ENCODE measurements around the gene IPO13.

- TF ChIP-seq CTCF (conservative IDR thresholded peaks at IDR 0.05 in 1 of 2, IDR thresholded peaks at IDR 0.05 in 1 of 2; ENCODE audit: low read depth in 1 of 2, low read length in 2 of 2) (no peak), EZH2 (IDR thresholded peaks at IDR 0.05; ENCODE audit: low read length, missing control alignments) (no peak)
Observed at GRCh38 chr1:43981135-43981491, 34.4 kb downstream of the IPO13 start.
